ENCODE results near the gene ARHGAP22. TPM values are rescaled to one million over a fixed set of nuclear protein-coding genes. Genes with fewer than 3 reads are reported as not detected.

ARHGAP22 gene
- total and polyA plus RNA-seq, 2 experiments from 2014 or later: 4.8 to 10.7 TPM

- no peak for TF ChIP-seq ZNF462 (CRISPR knock-in tag; IDR thresholded peaks at IDR 0.05)
- TF ChIP-seq ZNF331 (CRISPR knock-in tag; IDR thresholded peaks at IDR 0.05; ENCODE audit: low read depth): no peak
- TF ChIP-seq ETS1 (IDR thresholded peaks at IDR 0.05): no peak
- TF ChIP-seq ZNF114 (CRISPR knock-in tag; IDR thresholded peaks at IDR 0.05): no peak
- TF ChIP-seq JUNB (IDR thresholded peaks at IDR 0.05; ENCODE audit: unreplicated experiment): no peak
- no peak for TF ChIP-seq EZH2phosphoT487 (IDR thresholded peaks at IDR 0.05; ENCODE audit: unreplicated experiment)
- TF ChIP-seq STAT1 (IDR thresholded peaks at IDR 0.05; ENCODE audit: unreplicated experiment): no peak
These were observed 173.0 kb downstream of the ARHGAP22 start (continued) for GRCh38 chr10:48431871-48432270.

DNA sequence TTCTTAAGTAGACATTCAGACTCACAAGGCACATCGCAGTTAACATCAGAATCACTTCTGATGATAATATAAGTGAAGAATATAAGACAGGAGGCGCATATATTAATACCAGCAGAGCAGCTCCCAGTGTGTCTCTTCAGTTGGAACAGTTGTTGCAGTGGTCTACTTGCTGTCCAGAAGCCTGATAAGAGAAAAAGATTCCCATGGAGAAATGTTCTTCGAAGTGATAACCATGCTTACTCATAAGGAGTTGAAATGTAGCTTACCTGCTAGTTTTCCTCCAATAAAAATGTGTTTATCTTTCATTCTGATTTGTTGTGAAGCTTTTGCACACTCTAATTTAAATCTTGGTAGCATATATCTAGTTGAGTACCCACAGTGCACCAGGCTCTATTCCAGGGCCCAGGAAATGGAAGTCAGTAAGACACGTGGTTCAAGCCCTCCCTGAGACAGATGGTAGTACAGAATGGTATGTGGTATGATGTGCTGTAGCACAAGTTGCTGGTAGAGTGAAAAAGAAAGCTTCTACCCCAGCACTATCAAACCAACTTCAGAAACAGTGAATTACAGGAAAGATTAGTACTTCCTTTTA lies 174.4 kb downstream of the ARHGAP22 start:
- no peak overlapping the region for H3K27ac Mint-ChIP-seq
- Histone ChIP-seq H4K20me1 (replicated peaks; ENCODE audit: insufficient read depth) (no peaks in the 10 kb centered on the region; the same call in 1 of the 2 replicates), H3K4me3 (no peak overlapping the region), H3K4me1 (ENCODE audit: insufficient read depth) (no peaks in the 10 kb centered on the region), H3K9me2 (ENCODE audit: insufficient read depth) (no peaks in the 10 kb centered on the region), H2AFZ (no peak overlapping the region), H3F3A (replicated peaks; ENCODE audit: low read depth) (no peaks in the 10 kb centered on the region), H3K27ac (ENCODE audit: low read depth) (no peak overlapping the region), H3K36me3 (ENCODE audit: insufficient read depth) (0 out of 2 replicates have a peak, but pooled peaks cover 5% of the 10 kb centered on the region), H3K4me2 (no peak overlapping the region), H3K27me3 (ENCODE audit: insufficient read depth) (no peaks in the 10 kb centered on the region), H3K79me2 (replicated peaks; ENCODE audit: insufficient read depth) (no peaks in the 10 kb centered on the region)
- ATAC-seq (no peak), DNase-seq (ENCODE audit: low spot score) (no peak)
- no peaks in the 10 kb centered on the region for H3K4me1 Mint-ChIP-seq
- no peak overlapping the region for H3K4me3 Mint-ChIP-seq
- H3K36me3 Mint-ChIP-seq (ENCODE audit: low read depth): peaks cover 5% of the 10 kb centered on the region; the same call in 1 of the 3 replicates
- peaks cover 2% of the 10 kb centered on the region for H3K27me3 Mint-ChIP-seq (ENCODE audit: insufficient read depth, low read depth, poor library complexity)
- TF ChIP-seq, protein P1, sequence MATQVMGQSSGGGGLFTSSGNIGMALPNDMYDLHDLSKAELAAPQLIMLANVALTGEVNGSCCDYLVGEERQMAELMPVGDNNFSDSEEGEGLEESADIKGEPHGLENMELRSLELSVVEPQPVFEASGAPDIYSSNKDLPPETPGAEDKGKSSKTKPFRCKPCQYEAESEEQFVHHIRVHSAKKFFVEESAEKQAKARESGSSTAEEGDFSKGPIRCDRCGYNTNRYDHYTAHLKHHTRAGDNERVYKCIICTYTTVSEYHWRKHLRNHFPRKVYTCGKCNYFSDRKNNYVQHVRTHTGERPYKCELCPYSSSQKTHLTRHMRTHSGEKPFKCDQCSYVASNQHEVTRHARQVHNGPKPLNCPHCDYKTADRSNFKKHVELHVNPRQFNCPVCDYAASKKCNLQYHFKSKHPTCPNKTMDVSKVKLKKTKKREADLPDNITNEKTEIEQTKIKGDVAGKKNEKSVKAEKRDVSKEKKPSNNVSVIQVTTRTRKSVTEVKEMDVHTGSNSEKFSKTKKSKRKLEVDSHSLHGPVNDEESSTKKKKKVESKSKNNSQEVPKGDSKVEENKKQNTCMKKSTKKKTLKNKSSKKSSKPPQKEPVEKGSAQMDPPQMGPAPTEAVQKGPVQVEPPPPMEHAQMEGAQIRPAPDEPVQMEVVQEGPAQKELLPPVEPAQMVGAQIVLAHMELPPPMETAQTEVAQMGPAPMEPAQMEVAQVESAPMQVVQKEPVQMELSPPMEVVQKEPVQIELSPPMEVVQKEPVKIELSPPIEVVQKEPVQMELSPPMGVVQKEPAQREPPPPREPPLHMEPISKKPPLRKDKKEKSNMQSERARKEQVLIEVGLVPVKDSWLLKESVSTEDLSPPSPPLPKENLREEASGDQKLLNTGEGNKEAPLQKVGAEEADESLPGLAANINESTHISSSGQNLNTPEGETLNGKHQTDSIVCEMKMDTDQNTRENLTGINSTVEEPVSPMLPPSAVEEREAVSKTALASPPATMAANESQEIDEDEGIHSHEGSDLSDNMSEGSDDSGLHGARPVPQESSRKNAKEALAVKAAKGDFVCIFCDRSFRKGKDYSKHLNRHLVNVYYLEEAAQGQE (IDR thresholded peaks at IDR 0.05; ENCODE audit: unreplicated experiment): no peak
- TF ChIP-seq EZH2phosphoT487 (IDR thresholded peaks at IDR 0.05; ENCODE audit: unreplicated experiment) (no peak), ZNF331 (CRISPR knock-in tag; IDR thresholded peaks at IDR 0.05; ENCODE audit: low read depth) (no peak), NANOG (IDR thresholded peaks at IDR 0.05; ENCODE audit: borderline replicate concordance) (no peak), STAT1 (IDR thresholded peaks at IDR 0.05; ENCODE audit: unreplicated experiment) (no peak), POLR2AphosphoS5 (IDR thresholded peaks at IDR 0.05; ENCODE audit: low read depth) (no peak), ZNF114 (CRISPR knock-in tag; IDR thresholded peaks at IDR 0.05) (no peak)
- TF ChIP-seq, protein P2, sequence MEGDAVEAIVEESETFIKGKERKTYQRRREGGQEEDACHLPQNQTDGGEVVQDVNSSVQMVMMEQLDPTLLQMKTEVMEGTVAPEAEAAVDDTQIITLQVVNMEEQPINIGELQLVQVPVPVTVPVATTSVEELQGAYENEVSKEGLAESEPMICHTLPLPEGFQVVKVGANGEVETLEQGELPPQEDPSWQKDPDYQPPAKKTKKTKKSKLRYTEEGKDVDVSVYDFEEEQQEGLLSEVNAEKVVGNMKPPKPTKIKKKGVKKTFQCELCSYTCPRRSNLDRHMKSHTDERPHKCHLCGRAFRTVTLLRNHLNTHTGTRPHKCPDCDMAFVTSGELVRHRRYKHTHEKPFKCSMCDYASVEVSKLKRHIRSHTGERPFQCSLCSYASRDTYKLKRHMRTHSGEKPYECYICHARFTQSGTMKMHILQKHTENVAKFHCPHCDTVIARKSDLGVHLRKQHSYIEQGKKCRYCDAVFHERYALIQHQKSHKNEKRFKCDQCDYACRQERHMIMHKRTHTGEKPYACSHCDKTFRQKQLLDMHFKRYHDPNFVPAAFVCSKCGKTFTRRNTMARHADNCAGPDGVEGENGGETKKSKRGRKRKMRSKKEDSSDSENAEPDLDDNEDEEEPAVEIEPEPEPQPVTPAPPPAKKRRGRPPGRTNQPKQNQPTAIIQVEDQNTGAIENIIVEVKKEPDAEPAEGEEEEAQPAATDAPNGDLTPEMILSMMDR (conservative IDR thresholded peaks at IDR 0.05; ENCODE audit: low read depth in 2 of 2): no peak
- H3K9me3 Mint-ChIP-seq: no peaks in the 10 kb centered on the region

Data from GM23338 (cell line).